Middle frontal gyrus (tissue), 1 donor: ENCODE measurements around the gene CHAF1B.
"Not testable (repeated sequence)": the region's sequence is repeated elsewhere in the genome, so short reads cannot be mapped to it uniquely, and the experiment has no call there.

Source experiments
- DNase-seq: peaks from one replicate; pipeline ENCODE4 v3.0.0-alpha.2; 2015; ENCODE audit warnings: low spot score; ENCODE audit errors: extremely low spot score

The CHAF1B gene

GRCh38 chr21:36385233-36386030 lies at the start of gene CHAF1B:
TSS of gene CHAF1B (plus strand) at chr21:36385392. CDS start at chr21:36386137, 745 bp downstream.
- peak; percentile 34 for DNase-seq

- DNase-seq: no peak
Observed at GRCh38 chr21:36337099-36337509, 48.1 kb upstream of the CHAF1B start.

DNA sequence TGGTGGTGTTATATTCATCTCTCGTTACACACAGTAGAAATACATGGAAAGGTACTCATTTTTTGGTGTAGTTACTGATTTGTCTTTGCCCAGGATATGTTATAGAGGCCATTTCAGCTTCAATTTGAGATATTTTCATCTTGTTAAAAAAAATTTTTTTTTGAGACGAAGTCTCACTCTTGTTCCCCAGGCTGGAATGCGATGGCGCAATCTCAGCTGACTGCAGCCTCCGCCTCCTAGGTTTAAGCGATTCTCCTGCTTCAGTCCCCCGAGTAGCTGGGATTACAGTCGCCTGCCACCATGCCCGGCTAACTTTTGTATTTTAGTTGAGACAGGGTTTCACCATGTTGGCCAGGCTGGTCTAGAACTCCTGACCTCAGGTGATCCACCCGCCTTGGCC lies 46.2 kb upstream of the CHAF1B start:
- DNase-seq: no peak

- DNase-seq: not testable (repeated sequence)
Observed at GRCh38 chr21:36342581-36342980, 42.6 kb upstream of the CHAF1B start.

GRCh38 chr21:36344931-36345330 lies 40.3 kb upstream of the CHAF1B start:
- DNase-seq: no peak

GRCh38 chr21:36347278-36347961 lies 37.8 kb upstream of the CHAF1B start:
- DNase-seq: no peak

- DNase-seq: no peak
Observed at GRCh38 chr21:36347962-36348328, 37.2 kb upstream of the CHAF1B start.

GRCh38 chr21:36349315-36349714 lies 35.9 kb upstream of the CHAF1B start:
- DNase-seq: no peak

DNA sequence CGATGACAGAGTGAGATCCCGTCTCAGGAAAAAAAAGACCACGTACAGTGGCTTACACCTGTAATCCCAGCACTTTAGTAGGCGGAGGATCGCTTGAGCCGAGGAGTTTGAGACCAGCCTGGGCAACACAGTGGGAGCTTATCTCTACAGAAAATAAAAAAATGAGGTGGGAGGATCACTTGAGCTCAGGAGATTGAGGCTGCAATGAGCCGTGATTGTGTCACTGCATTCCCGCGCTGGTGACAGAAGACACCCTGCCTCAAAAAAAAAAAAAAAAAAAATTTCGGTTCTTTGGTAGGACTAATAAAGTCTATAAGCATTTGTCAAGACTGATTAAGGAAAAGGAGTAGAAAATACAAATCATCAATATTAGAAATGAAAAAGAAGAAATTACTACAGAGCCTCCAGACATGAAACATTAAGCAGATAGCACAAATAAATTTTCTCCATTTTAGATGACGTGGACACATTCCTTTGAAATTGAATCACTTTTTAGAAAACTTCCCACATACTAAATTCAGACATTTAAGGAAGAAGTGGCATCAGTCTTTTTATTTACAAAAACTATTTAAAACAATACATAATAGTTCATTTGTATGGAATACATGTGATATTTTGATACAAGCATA lies 34.8 kb upstream of the CHAF1B start:
- no peak for DNase-seq

DNA sequence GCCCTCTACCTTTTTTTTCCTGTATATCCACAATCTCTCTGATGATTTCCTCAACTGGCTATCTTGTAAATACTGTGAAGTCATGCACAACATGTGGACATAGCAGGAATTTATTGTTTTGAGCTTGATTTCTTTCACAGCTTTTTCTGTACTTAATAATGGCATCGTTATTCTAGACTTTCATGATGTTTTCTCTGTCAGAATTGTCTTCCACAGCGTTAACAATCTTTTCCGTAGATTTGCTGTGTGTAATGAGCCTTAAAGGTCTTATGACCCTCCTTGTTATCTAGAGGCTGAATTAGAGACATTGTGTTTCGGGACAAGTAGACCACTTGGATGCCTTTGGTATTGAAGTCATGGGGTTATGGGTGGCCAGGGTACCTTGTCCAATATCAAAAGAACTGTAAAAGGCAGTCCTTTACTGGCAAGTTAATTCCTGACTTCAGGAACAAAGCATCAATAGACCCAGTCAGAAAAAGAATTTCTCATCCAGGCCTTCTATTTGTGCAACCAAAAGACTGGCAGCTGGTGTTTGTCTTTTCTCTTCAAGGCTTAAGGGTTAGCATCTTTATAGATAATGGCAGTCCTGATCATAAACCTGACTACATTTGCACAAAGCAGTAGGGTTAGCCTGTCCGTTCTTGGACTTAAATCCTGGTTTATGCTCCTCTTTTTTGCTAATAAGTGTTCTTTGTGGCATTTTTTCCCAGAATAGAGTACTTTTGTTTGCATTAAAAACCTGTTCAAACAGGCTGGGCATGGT lies 30.1 kb upstream of the CHAF1B start:
- no peak for DNase-seq

DNA sequence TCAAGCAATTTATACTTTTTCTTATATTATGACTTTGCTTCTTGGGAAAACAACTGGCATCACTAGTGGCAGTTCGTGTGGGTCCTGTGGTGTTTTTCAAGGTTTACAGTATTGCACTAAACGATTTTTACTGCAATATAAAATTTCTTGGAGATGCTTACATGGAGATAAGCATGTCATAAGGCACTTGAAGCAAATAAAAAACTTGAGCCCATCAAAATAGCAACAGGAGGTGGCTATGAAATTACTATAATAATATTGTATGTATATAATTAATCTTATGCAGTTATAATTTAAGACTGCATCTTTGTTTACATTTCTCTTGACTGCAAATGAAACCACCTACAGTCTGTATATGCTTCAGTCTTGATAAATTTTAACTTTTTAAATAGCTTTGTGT lies 29.3 kb upstream of the CHAF1B start:
- DNase-seq: no peak

- DNase-seq: no peak
Observed at GRCh38 chr21:36359185-36359584, 26.0 kb upstream of the CHAF1B start.

- no peak for DNase-seq
Observed at GRCh38 chr21:36369064-36369685, 16.0 kb upstream of the CHAF1B start.

- DNase-seq: no peak
Observed at GRCh38 chr21:36375994-36376393, 9.2 kb upstream of the CHAF1B start.

- no peak for DNase-seq
Observed at GRCh38 chr21:36377391-36377842, 7.8 kb upstream of the CHAF1B start.

DNA sequence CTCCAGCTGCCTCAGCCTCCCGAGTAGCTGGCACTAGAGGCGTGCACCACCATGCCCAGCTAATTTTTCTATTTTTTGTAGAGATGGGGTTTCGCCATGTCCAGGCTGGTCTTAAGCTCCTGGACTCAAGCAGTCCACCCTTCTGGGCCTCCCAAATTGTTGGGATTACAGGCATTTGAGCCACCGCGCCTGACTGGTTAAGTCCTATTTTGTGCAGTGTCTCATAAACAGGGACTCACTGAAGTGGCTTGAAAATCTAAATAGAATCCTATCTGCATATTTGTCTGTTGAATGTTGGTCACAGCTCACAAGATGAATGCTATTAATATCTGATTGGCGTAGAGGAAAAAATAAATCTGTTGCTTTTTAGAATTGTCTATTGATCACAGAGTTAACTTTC lies 5.9 kb upstream of the CHAF1B start:
- no peak for DNase-seq

GRCh38 chr21:36381841-36382589 lies 3.2 kb upstream of the CHAF1B start:
- no peak for DNase-seq

- DNase-seq: not testable (repeated sequence)
Observed at GRCh38 chr21:36382722-36383121, 2.5 kb upstream of the CHAF1B start.

DNA sequence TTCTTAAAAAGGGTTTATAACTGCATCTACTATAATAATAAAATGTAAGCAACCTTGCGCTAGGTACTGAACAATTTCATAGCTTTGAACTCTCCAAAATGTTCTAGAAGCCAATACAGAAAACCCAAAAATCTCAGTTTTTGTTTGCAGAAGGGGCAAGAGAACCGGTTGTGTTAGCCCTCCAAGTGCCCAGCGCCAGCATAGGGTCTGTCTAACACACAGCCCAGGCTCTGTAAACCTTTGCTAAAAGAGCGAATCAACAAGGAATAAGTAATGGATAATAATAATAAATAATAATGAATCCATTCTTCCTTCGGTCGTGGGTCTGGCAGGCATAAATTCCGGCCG lies 333 bp upstream of the CHAF1B start:
- no peak for DNase-seq

DNA sequence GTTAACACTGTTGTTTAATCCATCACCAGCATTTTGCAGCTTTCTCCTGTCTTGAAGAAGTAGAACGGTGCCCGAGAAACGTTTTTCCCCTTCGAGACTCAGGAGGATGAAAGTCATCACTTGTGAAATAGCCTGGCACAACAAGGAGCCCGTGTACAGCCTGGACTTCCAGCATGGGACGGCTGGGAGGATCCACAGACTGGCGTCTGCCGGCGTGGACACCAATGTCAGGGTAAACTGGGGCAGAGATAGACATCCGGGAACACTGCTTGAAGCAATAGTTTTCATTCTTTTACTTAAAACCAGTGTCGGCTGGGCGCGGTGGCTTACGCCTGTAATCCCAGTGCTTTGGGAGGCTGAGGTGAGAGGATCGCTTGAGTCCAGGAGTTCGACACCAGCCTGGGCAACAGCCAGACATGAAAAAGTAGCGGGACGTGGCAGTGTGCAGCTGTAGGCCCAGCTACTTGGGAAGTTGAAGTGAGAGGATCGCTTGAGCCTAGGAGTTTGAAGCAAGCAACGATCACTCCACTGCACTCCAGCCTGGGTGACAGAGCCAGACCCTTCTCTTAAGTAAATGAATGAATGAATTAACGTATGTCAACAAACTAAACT lies 945 bp downstream of the CHAF1B start:
- no peak for DNase-seq
